Measurements from ENCODE around the gene SPDYE3.
"Not testable (repeated sequence)": the region's sequence is repeated elsewhere in the genome, so short reads cannot be mapped to it uniquely, and the experiment has no call there.

- TF ChIP-seq, protein P1, sequence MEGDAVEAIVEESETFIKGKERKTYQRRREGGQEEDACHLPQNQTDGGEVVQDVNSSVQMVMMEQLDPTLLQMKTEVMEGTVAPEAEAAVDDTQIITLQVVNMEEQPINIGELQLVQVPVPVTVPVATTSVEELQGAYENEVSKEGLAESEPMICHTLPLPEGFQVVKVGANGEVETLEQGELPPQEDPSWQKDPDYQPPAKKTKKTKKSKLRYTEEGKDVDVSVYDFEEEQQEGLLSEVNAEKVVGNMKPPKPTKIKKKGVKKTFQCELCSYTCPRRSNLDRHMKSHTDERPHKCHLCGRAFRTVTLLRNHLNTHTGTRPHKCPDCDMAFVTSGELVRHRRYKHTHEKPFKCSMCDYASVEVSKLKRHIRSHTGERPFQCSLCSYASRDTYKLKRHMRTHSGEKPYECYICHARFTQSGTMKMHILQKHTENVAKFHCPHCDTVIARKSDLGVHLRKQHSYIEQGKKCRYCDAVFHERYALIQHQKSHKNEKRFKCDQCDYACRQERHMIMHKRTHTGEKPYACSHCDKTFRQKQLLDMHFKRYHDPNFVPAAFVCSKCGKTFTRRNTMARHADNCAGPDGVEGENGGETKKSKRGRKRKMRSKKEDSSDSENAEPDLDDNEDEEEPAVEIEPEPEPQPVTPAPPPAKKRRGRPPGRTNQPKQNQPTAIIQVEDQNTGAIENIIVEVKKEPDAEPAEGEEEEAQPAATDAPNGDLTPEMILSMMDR (IDR thresholded peaks at IDR 0.05), result not testable (repeated sequence)
- TF ChIP-seq ZFX (IDR thresholded peaks at IDR 0.05; ENCODE audit: borderline replicate concordance), result not testable (repeated sequence)
Measured at GRCh38 chr7:100295269-100295668, 12.2 kb upstream of the SPDYE3 start.

All from 22Rv1 (cell line).